SK-N-SH (cell line): Measurements from ENCODE around the gene DHRS13. TPM values are rescaled to one million over a fixed set of nuclear protein-coding genes. Genes with fewer than 3 reads are reported as not detected.

ENCODE experiments used
- CTCF ChIA-PET: fragments of 300-600, 350-600 bp; formaldehyde crosslinking; extraction: SDS; loops from one replicate; lab custom pipeline; 2021; lab: Yijun Ruan, JAX
- POLR2A ChIA-PET: fragments of 350-600 bp; sonication (Branson Sonifier 250); formaldehyde crosslinking; extraction: SDS; loops from one replicate; lab custom pipeline; 2020; ENCODE audit warnings: antibody characterized with exemption, inconsistent platforms; lab: Yijun Ruan, JAX
- DNase-seq: peaks from one replicate; pipeline ENCODE4 v3.0.0; 2012
- H2AFZ ChIP-seq: fragments of 200-600 bp; sonication (generic); 2 replicates; pipeline ENCODE4 v1.8.1; 2016; ENCODE audit warnings: antibody characterized with exemption, mild to moderate bottlenecking, low read depth
- H3F3A ChIP-seq: fragments of 200-600 bp; sonication (generic); replicated peaks from 2 replicates; pipeline ENCODE3; 2016; ENCODE audit warnings: antibody characterized with exemption, mild to moderate bottlenecking; ENCODE audit not compliant: insufficient read depth
- H3K27ac ChIP-seq, 2 experiments: fragments of 200-500 bp in 1 of 2; fragments of 200-600 bp in 1 of 2; sonication (Bioruptor generic) in 1 of 2; sonication (generic), shearing (Covaris generic) in 1 of 2; 2 replicates each; pipeline versions ENCODE4 v1.5.1 to v1.6.1; 2014 to 2016; ENCODE audit warnings: low read depth in 2 of 2, inconsistent platforms in 1 of 2, low read length in 1 of 2, mild to moderate bottlenecking in 1 of 2, mixed read lengths in 1 of 2
- H3K27me3 ChIP-seq: fragments of 200-600 bp; sonication (generic), shearing (Covaris generic); 2 replicates; pipeline ENCODE4 v1.6.1; 2016; ENCODE audit warnings: mixed run types; ENCODE audit not compliant: insufficient read depth
- H3K36me3 ChIP-seq, 2 experiments: fragments of 200-500 bp in 1 of 2; fragments of 200-600 bp in 1 of 2; sonication (Bioruptor generic) in 1 of 2; sonication (generic) in 1 of 2; replicated peaks in 1 of 2; 2 replicates each; pipeline versions ENCODE3 to v1.5.1; 2014 to 2016; ENCODE audit warnings: low read length in 1 of 2, mild to moderate bottlenecking in 1 of 2; ENCODE audit not compliant: insufficient read depth in 2 of 2, control insufficient read depth in 1 of 2
- H3K4me1 ChIP-seq, 2 experiments: fragments of 200-500 bp in 1 of 2; fragments of 200-600 bp in 1 of 2; sonication (Bioruptor generic) in 1 of 2; sonication (generic), shearing (Covaris generic) in 1 of 2; 2 replicates each; pipeline versions ENCODE4 v1.5.1 to v1.6.1; 2014 to 2016; ENCODE audit warnings: low read depth in 1 of 2, low read length in 1 of 2, mixed run types in 1 of 2; ENCODE audit not compliant: insufficient read depth in 2 of 2, control insufficient read depth in 1 of 2
- H3K4me2 ChIP-seq: fragments of 200-600 bp; sonication (generic), shearing (Covaris generic); 2 replicates; pipeline ENCODE4 v1.6.1; 2017; ENCODE audit warnings: mixed run types
- H3K4me3 ChIP-seq, 2 experiments: fragments of 200-500 bp in 1 of 2; fragments of 200-600 bp in 1 of 2; sonication (Bioruptor generic) in 1 of 2; sonication (generic), shearing (Covaris generic) in 1 of 2; 2 replicates each; pipeline versions ENCODE4 v1.5.1 to v1.8.1; 2014 to 2016; ENCODE audit warnings: low read depth in 2 of 2, inconsistent platforms in 1 of 2, low read length in 1 of 2, mild to moderate bottlenecking in 1 of 2, mixed read lengths in 1 of 2, moderate library complexity in 1 of 2
- H3K79me2 ChIP-seq: fragments of 200-600 bp; sonication (generic); 2 replicates; pipeline ENCODE4 v1.8.1; 2017; ENCODE audit warnings: mild to moderate bottlenecking; ENCODE audit not compliant: insufficient read depth
- H3K9ac ChIP-seq: fragments of 200-600 bp; sonication (generic); 2 replicates; pipeline ENCODE4 v1.6.1; 2017; ENCODE audit warnings: mixed run types
- H3K9me2 ChIP-seq: fragments of 200-600 bp; sonication (generic); 2 replicates; pipeline ENCODE4 v1.6.1; 2017; ENCODE audit warnings: mixed run types
- H3K9me3 ChIP-seq: fragments of 200-600 bp; sonication (generic); 2 replicates; pipeline ENCODE4 v1.6.1; 2017; ENCODE audit warnings: mixed run types, mild to moderate bottlenecking, moderate library complexity
- H4K20me1 ChIP-seq: fragments of 200-600 bp; sonication (generic); 2 replicates; pipeline ENCODE4 v1.6.1; 2017; ENCODE audit warnings: mild to moderate bottlenecking, mixed run types; ENCODE audit not compliant: insufficient read depth
- CHD2 ChIP-seq: fragments of 150-350 bp; IDR thresholded peaks from 2 replicates; pipeline ENCODE4 v1.6.1; 2018; ENCODE audit warnings: low read length; ENCODE audit not compliant: partially characterized antibody
- ELF1 ChIP-seq: IDR thresholded peaks from 2 replicates; pipeline ENCODE4 v1.4.0; 2012
- FOXJ3 ChIP-seq: sonication (generic); formaldehyde crosslinking; IDR thresholded peaks from 2 replicates; pipeline ENCODE4 v1.5.1; 2020; ENCODE audit warnings: mild to moderate bottlenecking, missing genetic modification reagents
- FOXM1 ChIP-seq: IDR thresholded peaks from 2 replicates; pipeline ENCODE4 v1.4.0; 2012; ENCODE audit warnings: low read depth, mild to moderate bottlenecking
- IRF3 ChIP-seq: fragments of 150-350 bp; IDR thresholded peaks from 2 replicates; pipeline ENCODE4 v1.6.1; 2016; ENCODE audit warnings: mild to moderate bottlenecking, low read depth, low read length
- JUND ChIP-seq: IDR thresholded peaks from 2 replicates; pipeline ENCODE4 v1.4.0; 2012
- MAX ChIP-seq: IDR thresholded peaks from 2 replicates; pipeline ENCODE4 v1.4.0; 2012; ENCODE audit warnings: low read depth
- MXI1 ChIP-seq: IDR thresholded peaks from 2 replicates; pipeline ENCODE4 v1.6.1; 2012; ENCODE audit warnings: mild to moderate bottlenecking, low read depth, low read length, improper control_type of control experiment
- NFIC ChIP-seq: IDR thresholded peaks from 2 replicates; pipeline ENCODE4 v1.4.0; 2012; ENCODE audit warnings: borderline replicate concordance
- NRF1 ChIP-seq: IDR thresholded peaks from 2 replicates; pipeline ENCODE4 v1.6.1; 2012; ENCODE audit warnings: low read depth, mild to moderate bottlenecking, low read length
- POLR2AphosphoS5 ChIP-seq: IDR thresholded peaks from 2 replicates; pipeline ENCODE4 v1.6.1; 2012; ENCODE audit warnings: low read depth, low read length
- RAD21 ChIP-seq: IDR thresholded peaks from 2 replicates; pipeline ENCODE4 v1.6.1; 2012; ENCODE audit warnings: mild to moderate bottlenecking, low read length
- RCOR1 ChIP-seq: fragments of 150-350 bp; IDR thresholded peaks from 2 replicates; pipeline ENCODE4 v1.6.1; 2017; ENCODE audit warnings: antibody characterized with exemption, low read length
- RFX5 ChIP-seq: IDR thresholded peaks from 2 replicates; pipeline ENCODE4 v1.6.1; 2012; ENCODE audit warnings: mild to moderate bottlenecking, improper control_type of control experiment, low read length
- RXRA ChIP-seq: IDR thresholded peaks from 2 replicates; pipeline ENCODE4 v1.4.0; 2012; ENCODE audit warnings: low read depth, mild to moderate bottlenecking, borderline replicate concordance
- TEAD4 ChIP-seq: IDR thresholded peaks from 2 replicates; pipeline ENCODE4 v1.4.0; 2012; ENCODE audit warnings: mild to moderate bottlenecking, borderline replicate concordance; ENCODE audit not compliant: insufficient read depth
- USF1 ChIP-seq: IDR thresholded peaks from 2 replicates; pipeline ENCODE4 v1.4.0; 2012; ENCODE audit warnings: low read depth, borderline replicate concordance
- YY1 ChIP-seq: IDR thresholded peaks from 2 replicates; pipeline ENCODE4 v1.4.0; 2012; ENCODE audit warnings: low read depth, mild to moderate bottlenecking
- WGBS: methylation state at CpG from one replicate; pipeline ENCODE4 v1.1.6; 2017; ENCODE audit warnings: low lambda C conversion rate; 5-methylcytosine and 5-hydroxymethylcytosine counted together
- polyA plus RNA-seq, 3 experiments: library from polyadenylated mRNA; depleted of rRNA; stranded (reverse); fragments of >200 nt; gene quantifications; 2 replicates each; pipeline ENCODE4 v1.2.3, GENCODE V29; 2012
- TF ChIP-seq, protein P1 (sequence below): fragments of 150-350 bp; IDR thresholded peaks from 2 replicates; pipeline ENCODE4 v1.6.1; 2017; ENCODE audit warnings: antibody characterized with exemption, low read length, low read depth, borderline replicate concordance
- TF ChIP-seq, protein P2 (sequence below): IDR thresholded peaks from 2 replicates; pipeline ENCODE4; 2012

The DHRS13 gene
- polyA plus RNA-seq, 1 of the 3 experiments (the other 2 are of a cell fraction) = 7.4 TPM

DNA sequence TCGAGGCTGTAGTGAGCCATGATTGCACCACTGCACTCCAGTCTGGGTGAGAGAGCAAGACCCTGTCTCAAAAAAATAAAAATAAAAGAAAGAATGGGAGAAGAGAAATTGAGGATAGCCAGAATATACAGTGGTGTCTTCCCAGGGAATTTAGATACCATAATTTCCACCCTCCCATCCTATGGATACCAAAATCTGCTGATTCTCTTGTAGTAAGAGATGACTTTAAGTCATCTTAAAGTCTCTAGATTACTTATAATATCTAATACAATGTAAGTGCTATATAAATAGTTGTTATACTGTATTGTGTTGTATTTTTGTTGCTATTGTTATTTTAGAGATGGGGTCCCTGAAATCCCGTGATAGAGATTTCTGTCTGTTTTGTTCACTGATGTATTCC, 49.6 kb downstream of the DHRS13 start:
- ChIA-PET CTCF (interaction anchor here (1.1 to 1.2 kb wide), 2 partner anchors 89 to 126 kb away, joined by 3 to 4 read pairs; no protein-coding TSS in a partner anchor), POLR2A (interaction anchor here (1.1 kb wide), 1 partner anchor 10 kb away, joined by 3 read pairs; no protein-coding TSS in a partner anchor)
- WGBS = 83% methylated on average over 2 of the region's 2 CpGs
- H3K4me2 ChIP-seq = no peak overlapping the region
- peaks cover 0 to 5% of the 10 kb centered on the region in 2 experiments; a peak in 2 of 4 replicates for H3K4me1 ChIP-seq
- H3K36me3 ChIP-seq = peaks cover 0 to 10% of the 10 kb centered on the region in 2 experiments
- no peak overlapping the region for H3K27ac ChIP-seq
- H3K9ac ChIP-seq = no peak overlapping the region
- no peak for DNase-seq
- no peaks in the 10 kb centered on the region for H3K27me3 ChIP-seq
- peaks cover 14% of the 10 kb centered on the region for H3K79me2 ChIP-seq
- H2AFZ ChIP-seq = no peak overlapping the region
- no peak overlapping the region for H3K4me3 ChIP-seq
- no peaks in the 10 kb centered on the region for H3F3A ChIP-seq
- H3K9me3 ChIP-seq = no peaks in the 10 kb centered on the region
- H3K9me2 ChIP-seq = no peaks in the 10 kb centered on the region
- TF ChIP-seq MXI1 (no peak), FOXJ3 (no peak), POLR2AphosphoS5 (no peak), YY1 (no peak), JUND (no peak), NFIC (no peak), FOXM1 (no peak), CHD2 (no peak), ELF1 (no peak), RAD21 (no peak), MAX (no peak), IRF3 (no peak), TEAD4 (no peak), USF1 (no peak), RFX5 (no peak), RCOR1 (no peak), RXRA (no peak), NRF1 (no peak)
- TF ChIP-seq, protein P1, sequence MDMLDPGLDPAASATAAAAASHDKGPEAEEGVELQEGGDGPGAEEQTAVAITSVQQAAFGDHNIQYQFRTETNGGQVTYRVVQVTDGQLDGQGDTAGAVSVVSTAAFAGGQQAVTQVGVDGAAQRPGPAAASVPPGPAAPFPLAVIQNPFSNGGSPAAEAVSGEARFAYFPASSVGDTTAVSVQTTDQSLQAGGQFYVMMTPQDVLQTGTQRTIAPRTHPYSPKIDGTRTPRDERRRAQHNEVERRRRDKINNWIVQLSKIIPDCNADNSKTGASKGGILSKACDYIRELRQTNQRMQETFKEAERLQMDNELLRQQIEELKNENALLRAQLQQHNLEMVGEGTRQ = no peak
- TF ChIP-seq, protein P2, sequence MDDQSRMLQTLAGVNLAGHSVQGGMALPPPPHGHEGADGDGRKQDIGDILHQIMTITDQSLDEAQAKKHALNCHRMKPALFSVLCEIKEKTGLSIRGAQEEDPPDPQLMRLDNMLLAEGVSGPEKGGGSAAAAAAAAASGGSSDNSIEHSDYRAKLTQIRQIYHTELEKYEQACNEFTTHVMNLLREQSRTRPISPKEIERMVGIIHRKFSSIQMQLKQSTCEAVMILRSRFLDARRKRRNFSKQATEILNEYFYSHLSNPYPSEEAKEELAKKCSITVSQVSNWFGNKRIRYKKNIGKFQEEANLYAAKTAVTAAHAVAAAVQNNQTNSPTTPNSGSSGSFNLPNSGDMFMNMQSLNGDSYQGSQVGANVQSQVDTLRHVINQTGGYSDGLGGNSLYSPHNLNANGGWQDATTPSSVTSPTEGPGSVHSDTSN = no peak
- H4K20me1 ChIP-seq = no peaks in the 10 kb centered on the region
